ENCODE results near the gene ZBTB16. TPM values are rescaled to one million over a fixed set of nuclear protein-coding genes. Genes with fewer than 3 reads are reported as not detected.

ZBTB16 gene
- total RNA-seq, 4 donors from 2014 or later, result 10.4 to 137 (median 18.8) TPM

DNA sequence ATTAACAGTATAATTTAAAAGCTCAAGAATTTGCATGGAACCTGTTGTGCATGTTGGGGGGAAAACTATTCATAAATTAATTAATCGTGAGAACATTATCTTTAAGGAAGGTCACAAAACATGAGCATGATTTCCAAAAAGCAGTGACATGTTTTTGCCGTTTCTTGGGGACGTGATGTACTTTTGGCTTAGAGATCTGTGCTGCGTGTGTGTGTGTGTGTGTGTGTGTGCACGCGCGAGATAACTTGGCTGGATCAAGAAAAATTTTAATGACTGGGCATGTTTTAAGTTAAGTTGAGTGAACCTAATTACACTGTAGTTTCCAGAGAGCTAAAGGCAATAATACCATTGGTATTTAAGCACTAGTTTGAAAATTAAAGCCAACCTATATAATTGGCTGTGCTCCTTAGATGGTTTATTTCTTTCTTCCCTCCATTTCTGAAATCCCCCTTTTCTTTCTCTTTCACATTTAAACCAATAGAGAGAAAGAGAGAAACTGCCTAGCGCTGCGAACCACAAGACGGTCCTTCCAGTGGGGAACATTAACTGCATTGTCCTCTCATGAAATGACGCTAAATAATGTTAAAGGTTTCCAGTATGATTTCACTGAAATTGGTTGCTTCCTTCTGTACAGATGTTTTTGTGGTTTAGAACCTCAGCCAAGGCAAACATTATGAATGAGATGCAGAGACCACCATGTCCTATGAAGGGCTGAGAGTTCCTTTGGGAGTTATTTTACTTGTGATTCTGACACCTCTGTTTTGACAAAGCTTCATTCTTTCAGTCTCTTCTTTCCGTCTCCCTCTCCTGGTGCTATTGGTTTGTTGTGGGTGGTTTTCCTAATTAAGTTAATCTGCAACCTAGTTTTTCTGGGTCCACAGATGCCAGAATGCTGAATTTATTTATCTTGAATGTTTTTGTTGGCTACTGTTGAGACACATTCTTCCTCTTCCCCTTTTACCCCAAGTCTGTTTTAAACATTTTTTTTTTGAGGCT, 51.7 kb downstream of the ZBTB16 start:
- H3K36me3 ChIP-seq, result peaks cover 0 to 29% (median 0%) of the 10 kb centered on the region in 3 donors
- H3K9me3 ChIP-seq, result no peaks in the 10 kb centered on the region
- H3K27ac ChIP-seq, result peak overlapping the region in 3 of 4 donors; percentile 65 to 70 (median 67)
- H3K4me1 ChIP-seq, result peaks cover 5 to 84% (median 22%) of the 10 kb centered on the region in 3 donors
- no peak for DNase-seq
- H3K4me3 ChIP-seq, result peak overlapping the region in 1 of 4 donors; percentile 29
- peaks cover 0 to 9% (median 0%) of the 10 kb centered on the region in 4 donors for H3K27me3 ChIP-seq
- intact Hi-C loops (cut with DNase I), result no loop called here
- WGBS, 2 donors, result 36 to 38% methylated on average over 12 of the region's 12 CpGs
- no peak for TF ChIP-seq POLR2A (IDR thresholded peaks at IDR 0.05)
- TF ChIP-seq, protein P1, sequence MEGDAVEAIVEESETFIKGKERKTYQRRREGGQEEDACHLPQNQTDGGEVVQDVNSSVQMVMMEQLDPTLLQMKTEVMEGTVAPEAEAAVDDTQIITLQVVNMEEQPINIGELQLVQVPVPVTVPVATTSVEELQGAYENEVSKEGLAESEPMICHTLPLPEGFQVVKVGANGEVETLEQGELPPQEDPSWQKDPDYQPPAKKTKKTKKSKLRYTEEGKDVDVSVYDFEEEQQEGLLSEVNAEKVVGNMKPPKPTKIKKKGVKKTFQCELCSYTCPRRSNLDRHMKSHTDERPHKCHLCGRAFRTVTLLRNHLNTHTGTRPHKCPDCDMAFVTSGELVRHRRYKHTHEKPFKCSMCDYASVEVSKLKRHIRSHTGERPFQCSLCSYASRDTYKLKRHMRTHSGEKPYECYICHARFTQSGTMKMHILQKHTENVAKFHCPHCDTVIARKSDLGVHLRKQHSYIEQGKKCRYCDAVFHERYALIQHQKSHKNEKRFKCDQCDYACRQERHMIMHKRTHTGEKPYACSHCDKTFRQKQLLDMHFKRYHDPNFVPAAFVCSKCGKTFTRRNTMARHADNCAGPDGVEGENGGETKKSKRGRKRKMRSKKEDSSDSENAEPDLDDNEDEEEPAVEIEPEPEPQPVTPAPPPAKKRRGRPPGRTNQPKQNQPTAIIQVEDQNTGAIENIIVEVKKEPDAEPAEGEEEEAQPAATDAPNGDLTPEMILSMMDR (IDR thresholded peaks at IDR 0.05), result no peak

DNA sequence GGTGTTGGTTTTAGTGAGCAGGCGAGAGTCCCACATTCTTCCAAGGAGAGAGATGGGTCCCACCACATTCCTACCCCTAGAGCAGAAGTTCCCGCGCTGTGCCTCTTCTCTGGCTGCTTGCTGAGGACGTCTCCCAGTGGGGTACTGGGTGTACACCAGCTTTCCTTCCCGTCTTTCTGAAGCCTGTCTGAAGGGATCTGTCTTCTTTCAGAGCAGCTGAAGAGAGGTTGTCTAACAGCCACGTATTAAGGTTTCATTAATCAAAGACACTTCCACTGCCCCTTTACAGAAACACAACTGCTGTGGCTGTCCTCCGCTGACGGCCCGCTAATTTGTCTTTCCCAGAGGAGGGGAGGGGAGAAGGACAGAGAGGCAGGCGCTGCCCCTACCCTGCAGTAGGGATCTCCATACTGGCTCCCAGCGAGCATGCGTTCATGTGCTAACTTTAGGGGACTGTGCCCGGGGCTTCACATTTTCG, 56.0 kb downstream of the ZBTB16 start:
- Histone ChIP-seq H3K4me3 (no peak overlapping the region), H3K27ac (no peak overlapping the region), H3K4me1 (peaks cover 0 to 51% (median 15%) of the 10 kb centered on the region in 3 donors), H3K9me3 (no peaks in the 10 kb centered on the region), H3K27me3 (peaks cover 0 to 9% (median 0%) of the 10 kb centered on the region in 4 donors), H3K36me3 (peaks cover 0 to 20% (median 0%) of the 10 kb centered on the region in 3 donors)
- intact Hi-C loops (cut with DNase I), result no loop called here
- no peak for DNase-seq
- WGBS, 2 donors, result 54 to 57% methylated on average over 9 to 11 of the region's 14 CpGs
- TF ChIP-seq, protein P1 (IDR thresholded peaks at IDR 0.05), result no peak

DNA sequence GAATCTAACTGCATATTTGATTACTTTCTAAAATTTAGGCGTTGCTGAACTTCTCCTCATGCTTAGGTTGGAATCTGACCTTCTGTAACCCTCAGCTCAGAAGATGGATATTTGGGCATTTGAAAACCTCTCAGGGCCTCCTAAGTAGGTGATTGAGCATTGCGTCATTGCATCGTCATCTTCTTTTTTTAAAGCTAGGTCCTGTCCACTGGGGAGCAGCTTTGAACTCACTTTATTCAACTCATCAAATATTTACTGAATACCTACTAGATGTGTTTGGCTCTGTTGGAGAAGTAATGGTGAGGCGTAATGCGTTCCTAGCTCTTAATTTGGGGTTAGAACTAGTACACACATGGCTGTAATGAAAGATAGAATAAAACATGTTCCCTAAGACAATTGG, 56.8 kb downstream of the ZBTB16 start:
- no peak overlapping the region for H3K27ac ChIP-seq
- no peak for DNase-seq
- 86 to 98% methylated on average over 5 of the region's 5 CpGs for WGBS, 2 donors

DNA sequence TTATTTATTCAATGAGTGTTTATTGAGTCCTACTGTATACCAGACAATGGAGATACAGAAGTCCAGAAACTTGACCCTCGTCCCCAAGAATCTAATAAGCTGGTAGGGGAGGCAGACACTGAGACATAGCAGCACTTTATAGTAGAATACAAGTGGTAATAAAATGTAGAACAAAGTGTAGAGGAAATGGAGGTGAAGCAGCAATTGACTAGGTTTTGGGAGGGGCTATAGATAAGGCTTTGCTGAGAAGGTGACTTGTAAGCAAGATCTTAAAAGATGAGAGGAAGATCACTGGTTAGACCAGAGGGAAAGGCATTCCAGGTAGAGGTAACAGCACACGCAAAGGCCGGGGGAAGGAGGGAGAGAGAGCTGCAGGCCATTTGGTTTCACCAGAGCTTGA, 57.3 kb downstream of the ZBTB16 start:
- no peak overlapping the region for H3K4me3 ChIP-seq
- H3K4me1 ChIP-seq, result peaks cover 0 to 51% (median 28%) of the 10 kb centered on the region in 3 donors
- no peak for DNase-seq
- no peak overlapping the region for H3K27ac ChIP-seq
- peaks cover 0 to 9% (median 0%) of the 10 kb centered on the region in 4 donors for H3K27me3 ChIP-seq
- H3K36me3 ChIP-seq, result peaks cover 0 to 20% (median 0%) of the 10 kb centered on the region in 3 donors
- TF ChIP-seq, protein P1 (IDR thresholded peaks at IDR 0.05), result no peak
- TF ChIP-seq POLR2A (IDR thresholded peaks at IDR 0.05), result no peak
- 75 to 85% methylated on average over 3 of the region's 3 CpGs for WGBS, 2 donors
- intact Hi-C loops (cut with DNase I), result no loop called here
- H3K9me3 ChIP-seq, result no peaks in the 10 kb centered on the region

More for the DNA sequence above, 56.8 kb downstream of the ZBTB16 start:
- Histone ChIP-seq H3K9me3 (no peaks in the 10 kb centered on the region), H3K4me1 (peaks cover 0 to 51% (median 23%) of the 10 kb centered on the region in 3 donors), H3K27me3 (peaks cover 0 to 9% (median 0%) of the 10 kb centered on the region in 4 donors), H3K4me3 (no peak overlapping the region), H3K36me3 (peaks cover 0 to 20% (median 0%) of the 10 kb centered on the region in 3 donors)
- intact Hi-C loops (cut with DNase I), result no loop called here
- TF ChIP-seq, protein P1 (IDR thresholded peaks at IDR 0.05), result no peak

DNA sequence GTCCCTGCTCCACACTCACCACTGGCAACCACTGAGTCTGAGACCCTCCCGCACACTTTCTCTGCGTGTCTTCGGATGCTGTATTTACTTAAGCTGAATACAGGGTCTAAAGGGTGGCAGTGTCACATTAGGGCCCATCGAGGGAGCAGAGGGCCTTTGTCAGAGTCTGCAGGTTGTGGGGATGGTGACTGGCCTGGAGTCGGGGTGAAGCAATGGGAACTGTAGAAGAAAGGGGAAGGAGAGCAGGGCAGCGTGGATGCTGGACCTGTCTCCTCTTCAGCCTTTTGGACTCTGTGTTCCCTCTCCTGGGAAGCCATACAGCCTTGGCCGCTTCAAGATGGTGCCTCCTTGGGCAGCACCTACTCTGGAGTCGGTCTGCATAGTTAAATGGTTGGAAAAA, 61.1 kb downstream of the ZBTB16 start:
- H3K9me3 ChIP-seq, result no peaks in the 10 kb centered on the region
- WGBS, 2 donors, result 85 to 92% methylated on average over 5 of the region's 8 CpGs
- H3K36me3 ChIP-seq, result peaks cover 0 to 21% (median 0%) of the 10 kb centered on the region in 3 donors
- peaks cover 0 to 59% (median 23%) of the 10 kb centered on the region in 3 donors for H3K4me1 ChIP-seq
- no peak for DNase-seq
- H3K4me3 ChIP-seq, result no peak overlapping the region
- intact Hi-C loops (cut with DNase I), result no loop called here
- no peak overlapping the region for H3K27ac ChIP-seq
- TF ChIP-seq POLR2A (IDR thresholded peaks at IDR 0.05), result no peak
- TF ChIP-seq, protein P1 (IDR thresholded peaks at IDR 0.05), result no peak
- peaks cover 0 to 5% (median 0%) of the 10 kb centered on the region in 4 donors for H3K27me3 ChIP-seq

All from esophagus squamous epithelium (tissue), 5 donors.